ENCODE results near the gene SERPINA3.

Gene SERPINA3

DNA sequence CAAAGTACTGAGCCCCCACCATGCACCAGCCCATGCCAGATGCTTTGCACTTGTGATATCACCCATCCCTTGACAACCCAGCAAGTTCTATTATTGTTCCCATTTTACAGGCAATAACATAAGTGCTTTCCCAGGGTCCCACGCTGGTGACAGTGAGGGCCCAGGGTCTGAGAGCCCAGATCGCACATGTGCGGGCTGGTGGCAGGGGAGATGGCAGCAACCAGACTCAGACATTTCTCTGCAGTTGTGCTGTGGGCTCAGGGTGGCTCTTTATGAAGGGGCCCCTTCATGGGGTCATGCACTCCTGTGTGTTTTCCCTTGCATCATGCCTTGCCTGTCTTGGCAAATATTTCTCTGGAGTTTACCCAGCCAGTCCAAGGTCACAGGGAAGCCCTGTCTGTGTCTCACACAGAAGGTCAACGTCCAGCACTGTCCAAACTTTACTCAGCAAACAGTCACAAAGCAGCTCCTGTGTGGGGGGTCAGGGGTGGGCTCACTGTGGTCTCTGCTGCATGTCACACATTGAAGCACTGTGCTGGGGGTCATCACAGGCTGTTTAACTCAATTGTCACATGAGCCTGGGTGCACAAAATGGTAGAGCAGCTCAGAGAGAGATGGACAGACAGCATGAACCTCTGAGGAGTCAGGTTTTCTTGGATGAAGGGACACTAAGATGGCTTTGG, 18.3 kb upstream of the SERPINA3 start:
- no peak for TF ChIP-seq CTCF (conservative IDR thresholded peaks at IDR 0.05; ENCODE audit: low read depth, low read length)
- H3K4me3 ChIP-seq (ENCODE audit: low read length): no peak overlapping the region
- no peak for DNase-seq (ENCODE audit: low read depth)

DNA sequence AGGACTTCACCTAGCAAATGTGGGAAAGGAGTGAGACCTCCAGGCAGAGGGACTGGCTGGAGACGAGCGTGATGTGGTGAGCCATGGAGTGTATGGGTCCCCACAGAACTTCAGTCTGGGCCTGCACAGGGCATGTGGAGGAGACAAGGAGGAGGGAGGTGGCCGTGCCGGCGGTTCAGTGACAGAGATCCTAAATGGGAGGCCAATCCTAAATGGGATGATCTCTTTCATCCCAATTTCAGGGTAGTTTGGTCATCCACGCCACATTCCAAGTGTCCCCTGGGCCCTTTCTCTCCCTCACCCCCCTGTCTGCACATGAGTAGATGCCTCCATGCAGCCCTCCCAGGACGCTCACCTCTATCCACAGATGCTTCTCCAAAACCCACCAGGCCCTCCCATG, 17.8 kb upstream of the SERPINA3 start:
- TF ChIP-seq CTCF (conservative IDR thresholded peaks at IDR 0.05; ENCODE audit: low read depth, low read length): no peak
- H3K4me3 ChIP-seq (ENCODE audit: low read length): no peak overlapping the region
- DNase-seq (ENCODE audit: low read depth): no peak

GRCh38 chr14:94595912-94596311, 16.3 kb upstream of the SERPINA3 start:
- TF ChIP-seq CTCF (conservative IDR thresholded peaks at IDR 0.05; ENCODE audit: low read depth, low read length): no peak
- DNase-seq (ENCODE audit: low read depth): no peak
- no peak overlapping the region for H3K4me3 ChIP-seq (ENCODE audit: low read length)

- TF ChIP-seq CTCF (conservative IDR thresholded peaks at IDR 0.05; ENCODE audit: low read depth, low read length): no peak
- H3K4me3 ChIP-seq (ENCODE audit: low read length): no peak overlapping the region
- no peak for DNase-seq (ENCODE audit: low read depth)
Observed at GRCh38 chr14:94596361-94596760, 15.8 kb upstream of the SERPINA3 start.

DNA sequence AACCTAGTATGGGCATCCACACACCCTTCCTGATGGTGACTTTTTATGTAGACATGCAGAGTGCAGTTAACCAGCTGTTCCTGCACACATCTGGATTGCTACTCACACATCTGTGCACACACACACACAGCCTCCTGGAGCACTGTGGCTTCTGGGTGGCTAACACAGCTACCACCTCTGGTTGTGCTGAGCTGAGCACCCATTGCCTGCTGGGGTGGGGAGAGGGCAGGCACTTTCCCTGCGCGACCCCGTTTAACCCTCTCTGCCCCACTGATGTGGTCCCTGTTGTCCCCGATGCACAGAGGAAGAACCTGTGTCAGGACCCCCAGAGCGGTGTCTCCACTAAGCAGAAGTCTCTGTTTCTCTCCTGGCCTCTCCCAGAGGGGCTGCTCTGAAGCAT, 14.4 kb upstream of the SERPINA3 start:
- no peak for TF ChIP-seq CTCF (conservative IDR thresholded peaks at IDR 0.05; ENCODE audit: low read depth, low read length)
- H3K4me3 ChIP-seq (ENCODE audit: low read length): no peak overlapping the region

GRCh38 chr14:94598506-94598815, 13.7 kb upstream of the SERPINA3 start:
- no peak for DNase-seq (ENCODE audit: low read depth)
- H3K4me3 ChIP-seq (ENCODE audit: low read length): no peak overlapping the region
- no peak for TF ChIP-seq CTCF (conservative IDR thresholded peaks at IDR 0.05; ENCODE audit: low read depth, low read length)

More for the DNA sequence above, 14.4 kb upstream of the SERPINA3 start:
- DNase-seq (ENCODE audit: low read depth): no peak

DNA sequence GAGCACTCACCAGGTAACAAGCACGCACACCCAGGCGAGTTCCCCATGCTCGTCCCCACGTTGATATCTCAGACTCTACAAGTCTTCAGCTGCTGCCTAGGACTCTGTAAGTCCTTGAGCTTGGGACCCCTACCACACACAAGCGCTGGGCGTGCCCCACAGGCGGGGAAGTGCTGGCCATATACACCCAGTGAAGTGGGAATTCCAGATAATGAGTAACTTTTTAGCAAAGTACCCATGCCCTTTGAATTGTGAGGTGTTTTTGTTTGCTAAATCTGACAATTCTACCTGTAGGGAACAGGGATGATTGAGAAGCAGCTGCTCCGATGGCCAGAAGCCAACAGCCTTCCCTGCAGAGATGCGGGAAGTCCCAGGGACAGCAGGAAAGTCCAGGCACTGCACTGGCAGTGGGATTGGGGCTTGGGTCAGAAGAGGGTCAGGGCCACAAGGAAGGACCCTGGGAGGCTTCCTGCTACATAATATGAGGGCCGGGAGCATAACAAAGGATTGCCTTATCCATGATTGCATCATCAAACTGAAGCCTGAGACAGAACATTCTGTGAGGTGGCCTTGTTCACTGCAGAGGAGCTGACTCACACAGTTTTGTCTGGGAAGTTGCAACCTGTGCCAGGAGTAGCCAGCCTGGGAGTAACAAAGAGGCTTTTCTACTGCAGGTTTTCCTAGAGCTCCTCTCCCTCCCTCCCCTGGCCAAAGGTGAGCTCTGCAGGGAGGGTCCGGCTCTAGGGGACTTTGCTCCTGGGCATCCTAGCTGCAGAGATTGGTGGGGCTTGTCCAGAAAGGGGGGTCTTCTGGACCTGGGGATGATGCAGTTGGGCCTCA, 13.2 kb upstream of the SERPINA3 start:
- peak; percentile 100 for DNase-seq (ENCODE audit: low read depth)
- no peak overlapping the region for H3K4me3 ChIP-seq (ENCODE audit: low read length)
- peak; percentile 50 for TF ChIP-seq CTCF (conservative IDR thresholded peaks at IDR 0.05; ENCODE audit: low read depth, low read length)
